ENCODE results near the gene SPATA19.
"Not testable (repeated sequence)": the region's sequence is repeated elsewhere in the genome, so short reads cannot be mapped to it uniquely, and the experiment has no call there.

SPATA19 gene

DNA sequence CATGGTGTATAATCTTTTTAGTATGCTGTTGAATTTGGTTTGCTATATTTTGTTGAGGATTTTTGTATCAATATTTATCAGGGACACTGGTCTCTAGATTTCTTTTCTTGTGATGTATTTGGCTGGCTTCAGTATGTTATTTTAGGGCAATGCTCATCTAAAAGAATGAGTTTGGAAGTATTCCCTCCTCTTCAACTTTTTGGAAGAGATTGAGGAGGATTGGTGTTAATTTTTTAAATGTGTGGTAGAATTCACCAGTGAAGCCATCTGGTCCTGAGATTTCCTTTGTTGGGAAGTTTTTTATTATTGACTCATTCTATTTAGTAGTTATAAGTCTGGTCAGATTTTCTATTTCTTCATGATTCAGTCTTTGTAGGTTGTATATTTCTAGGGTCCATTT lies 22.1 kb upstream of the SPATA19 start:
- no peaks in the 10 kb centered on the region for H3K4me1 ChIP-seq (ENCODE audit: control insufficient read depth, insufficient read depth, low read length)
- no peaks in the 10 kb centered on the region for H3K9me3 ChIP-seq (ENCODE audit: control insufficient read depth, insufficient read depth, low read length)
- DNase-seq (ENCODE audit: low read depth, low spot score) = no peak
- H3K27me3 ChIP-seq (ENCODE audit: control insufficient read depth, insufficient read depth, low read length) = no peaks in the 10 kb centered on the region
- H3K27ac ChIP-seq (ENCODE audit: low read length) = no peak overlapping the region
- no peak overlapping the region for H3K4me3 ChIP-seq (ENCODE audit: low read length)
- no peaks in the 10 kb centered on the region for H3K36me3 ChIP-seq (ENCODE audit: control insufficient read depth, insufficient read depth, low read length)

GRCh38 chr11:133865466-133865865 lies 20.2 kb upstream of the SPATA19 start:
- Histone ChIP-seq H3K27ac (ENCODE audit: low read length) (no peak overlapping the region), H3K4me1 (ENCODE audit: control insufficient read depth, insufficient read depth, low read length) (no peaks in the 10 kb centered on the region), H3K36me3 (ENCODE audit: control insufficient read depth, insufficient read depth, low read length) (no peaks in the 10 kb centered on the region), H3K9me3 (ENCODE audit: control insufficient read depth, insufficient read depth, low read length) (no peaks in the 10 kb centered on the region), H3K27me3 (ENCODE audit: control insufficient read depth, insufficient read depth, low read length) (no peaks in the 10 kb centered on the region), H3K4me3 (ENCODE audit: low read length) (no peak overlapping the region)
- no peak for DNase-seq (ENCODE audit: low read depth, low spot score)
- no CpG with 5 or more reads among the region's 11 CpGs for WGBS (ENCODE audit: insufficient coverage, insufficient read length)

GRCh38 chr11:133864756-133865155 lies 19.4 kb upstream of the SPATA19 start:
- Histone ChIP-seq H3K27me3 (ENCODE audit: control insufficient read depth, insufficient read depth, low read length) (no peaks in the 10 kb centered on the region), H3K9me3 (ENCODE audit: control insufficient read depth, insufficient read depth, low read length) (no peaks in the 10 kb centered on the region), H3K36me3 (ENCODE audit: control insufficient read depth, insufficient read depth, low read length) (no peaks in the 10 kb centered on the region), H3K27ac (ENCODE audit: low read length) (no peak overlapping the region), H3K4me3 (ENCODE audit: low read length) (no peak overlapping the region), H3K4me1 (ENCODE audit: control insufficient read depth, insufficient read depth, low read length) (no peaks in the 10 kb centered on the region)
- no peak for DNase-seq (ENCODE audit: low read depth, low spot score)
- WGBS (ENCODE audit: insufficient coverage, insufficient read length) = no CpG with 5 or more reads among the region's 26 CpGs

GRCh38 chr11:133860151-133860550 lies 14.8 kb upstream of the SPATA19 start:
- H3K27me3 ChIP-seq (ENCODE audit: control insufficient read depth, insufficient read depth, low read length) = no peaks in the 10 kb centered on the region
- H3K27ac ChIP-seq (ENCODE audit: low read length) = no peak overlapping the region
- WGBS (ENCODE audit: insufficient coverage, insufficient read length) = no CpG with 5 or more reads among the region's 6 CpGs

GRCh38 chr11:133854330-133854960 lies 9.1 kb upstream of the SPATA19 start:
- not testable (repeated sequence) for DNase-seq (ENCODE audit: low read depth, low spot score); H3K9me3 ChIP-seq (ENCODE audit: control insufficient read depth, insufficient read depth, low read length); H3K36me3 ChIP-seq (ENCODE audit: control insufficient read depth, insufficient read depth, low read length); H3K27ac ChIP-seq (ENCODE audit: low read length); H3K27me3 ChIP-seq (ENCODE audit: control insufficient read depth, insufficient read depth, low read length); H3K4me1 ChIP-seq (ENCODE audit: control insufficient read depth, insufficient read depth, low read length); H3K4me3 ChIP-seq (ENCODE audit: low read length)
- no CpG with 5 or more reads among the region's 13 CpGs for WGBS (ENCODE audit: insufficient coverage, insufficient read length)

More at GRCh38 chr11:133860151-133860550, 14.8 kb upstream of the SPATA19 start:
- Histone ChIP-seq H3K4me3 (ENCODE audit: low read length) (no peak overlapping the region), H3K4me1 (ENCODE audit: control insufficient read depth, insufficient read depth, low read length) (no peaks in the 10 kb centered on the region), H3K36me3 (ENCODE audit: control insufficient read depth, insufficient read depth, low read length) (no peaks in the 10 kb centered on the region), H3K9me3 (ENCODE audit: control insufficient read depth, insufficient read depth, low read length) (no peaks in the 10 kb centered on the region)
- DNase-seq (ENCODE audit: low read depth, low spot score) = no peak

DNA sequence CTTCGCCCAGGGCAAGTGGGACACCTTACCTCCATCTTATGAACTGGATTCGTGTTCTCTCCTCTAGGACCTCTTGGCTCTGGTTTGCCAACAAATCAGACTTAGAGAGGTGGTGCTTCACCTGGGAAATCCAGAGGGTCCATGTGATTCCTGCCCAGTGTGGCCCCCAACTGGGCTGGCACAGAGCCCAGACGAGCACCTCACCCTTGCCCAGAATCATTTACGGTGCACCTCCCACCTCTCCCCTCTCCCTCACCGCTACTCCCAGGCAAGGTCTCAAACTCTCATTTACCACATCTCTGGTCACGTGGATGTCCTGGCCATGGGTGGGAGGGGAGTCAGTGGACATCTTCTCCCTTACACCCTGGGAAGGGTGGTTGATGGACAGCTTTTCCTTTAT lies 1.1 kb downstream of the SPATA19 start:
- WGBS (ENCODE audit: insufficient coverage, insufficient read length) = no CpG with 5 or more reads among the region's 6 CpGs
- no peak for DNase-seq (ENCODE audit: low read depth, low spot score)
- Histone ChIP-seq H3K9me3 (ENCODE audit: control insufficient read depth, insufficient read depth, low read length) (no peaks in the 10 kb centered on the region), H3K36me3 (ENCODE audit: control insufficient read depth, insufficient read depth, low read length) (no peaks in the 10 kb centered on the region), H3K4me1 (ENCODE audit: control insufficient read depth, insufficient read depth, low read length) (peaks cover 2% of the 10 kb centered on the region; the same call in 1 of the 2 replicates), H3K4me3 (ENCODE audit: low read length) (no peak overlapping the region), H3K27me3 (ENCODE audit: control insufficient read depth, insufficient read depth, low read length) (no peaks in the 10 kb centered on the region), H3K27ac (ENCODE audit: low read length) (no peak overlapping the region)

- Histone ChIP-seq H3K27me3 (ENCODE audit: control insufficient read depth, insufficient read depth, low read length) (no peaks in the 10 kb centered on the region), H3K36me3 (ENCODE audit: control insufficient read depth, insufficient read depth, low read length) (no peaks in the 10 kb centered on the region), H3K4me1 (ENCODE audit: control insufficient read depth, insufficient read depth, low read length) (peaks cover 2% of the 10 kb centered on the region; the same call in 1 of the 2 replicates), H3K4me3 (ENCODE audit: low read length) (no peak overlapping the region), H3K27ac (ENCODE audit: low read length) (no peak overlapping the region), H3K9me3 (ENCODE audit: control insufficient read depth, insufficient read depth, low read length) (no peaks in the 10 kb centered on the region)
- no peak for DNase-seq (ENCODE audit: low read depth, low spot score)
- WGBS (ENCODE audit: insufficient coverage, insufficient read length) = no CpG with 5 or more reads among the region's 13 CpGs
Measured at GRCh38 chr11:133843454-133843987, 1.8 kb downstream of the SPATA19 start.

GRCh38 chr11:133842730-133843129 lies 2.6 kb downstream of the SPATA19 start:
- H3K9me3 ChIP-seq (ENCODE audit: control insufficient read depth, insufficient read depth, low read length) = no peaks in the 10 kb centered on the region
- no peak overlapping the region for H3K27ac ChIP-seq (ENCODE audit: low read length)
- no CpG with 5 or more reads among the region's 5 CpGs for WGBS (ENCODE audit: insufficient coverage, insufficient read length)
- no peaks in the 10 kb centered on the region for H3K36me3 ChIP-seq (ENCODE audit: control insufficient read depth, insufficient read depth, low read length)
- H3K27me3 ChIP-seq (ENCODE audit: control insufficient read depth, insufficient read depth, low read length) = no peaks in the 10 kb centered on the region
- H3K4me3 ChIP-seq (ENCODE audit: low read length) = no peak overlapping the region
- H3K4me1 ChIP-seq (ENCODE audit: control insufficient read depth, insufficient read depth, low read length) = peaks cover 2% of the 10 kb centered on the region; the same call in 1 of the 2 replicates
- DNase-seq (ENCODE audit: low read depth, low spot score) = no peak

- H3K27ac ChIP-seq (ENCODE audit: low read length) = no peak overlapping the region
- no peaks in the 10 kb centered on the region for H3K27me3 ChIP-seq (ENCODE audit: control insufficient read depth, insufficient read depth, low read length)
Measured at GRCh38 chr11:133842053-133842452, 3.3 kb downstream of the SPATA19 start.

GRCh38 chr11:133841279-133842043 lies 3.9 kb downstream of the SPATA19 start:
- no peak overlapping the region for H3K4me3 ChIP-seq (ENCODE audit: low read length)
- no CpG with 5 or more reads among the region's 12 CpGs for WGBS (ENCODE audit: insufficient coverage, insufficient read length)
- no peak overlapping the region for H3K27ac ChIP-seq (ENCODE audit: low read length)
- H3K4me1 ChIP-seq (ENCODE audit: control insufficient read depth, insufficient read depth, low read length) = peaks cover 2% of the 10 kb centered on the region; the same call in 1 of the 2 replicates
- H3K27me3 ChIP-seq (ENCODE audit: control insufficient read depth, insufficient read depth, low read length) = no peaks in the 10 kb centered on the region
- no peak for DNase-seq (ENCODE audit: low read depth, low spot score)
- H3K36me3 ChIP-seq (ENCODE audit: control insufficient read depth, insufficient read depth, low read length) = no peaks in the 10 kb centered on the region
- H3K9me3 ChIP-seq (ENCODE audit: control insufficient read depth, insufficient read depth, low read length) = no peaks in the 10 kb centered on the region

More at GRCh38 chr11:133842053-133842452, 3.3 kb downstream of the SPATA19 start:
- Histone ChIP-seq H3K4me1 (ENCODE audit: control insufficient read depth, insufficient read depth, low read length) (peaks cover 2% of the 10 kb centered on the region; the same call in 1 of the 2 replicates), H3K36me3 (ENCODE audit: control insufficient read depth, insufficient read depth, low read length) (no peaks in the 10 kb centered on the region), H3K9me3 (ENCODE audit: control insufficient read depth, insufficient read depth, low read length) (no peaks in the 10 kb centered on the region), H3K4me3 (ENCODE audit: low read length) (no peak overlapping the region)
- WGBS (ENCODE audit: insufficient coverage, insufficient read length) = no CpG with 5 or more reads among the region's 7 CpGs
- no peak for DNase-seq (ENCODE audit: low read depth, low spot score)
